GM12878 (cell line): Measurements from ENCODE around the gene MRPL38.

Experiments
- EP300 ChIP-seq, 2 experiments: fragments of 150-350 bp in 1 of 2; IDR thresholded peaks; 2 replicates each; pipeline ENCODE4 v1.6.1; 2011 to 2012; ENCODE audit warnings: low read depth in 2 of 2, low read length in 2 of 2, borderline replicate concordance in 1 of 2, improper control_type of control experiment in 1 of 2, inconsistent platforms in 1 of 2; ENCODE audit not compliant: control insufficient read depth in 1 of 2
- RUNX3 ChIP-seq: IDR thresholded peaks from 2 replicates; pipeline ENCODE4 v1.6.1; 2012; ENCODE audit warnings: low read length, inconsistent platforms

DNA sequence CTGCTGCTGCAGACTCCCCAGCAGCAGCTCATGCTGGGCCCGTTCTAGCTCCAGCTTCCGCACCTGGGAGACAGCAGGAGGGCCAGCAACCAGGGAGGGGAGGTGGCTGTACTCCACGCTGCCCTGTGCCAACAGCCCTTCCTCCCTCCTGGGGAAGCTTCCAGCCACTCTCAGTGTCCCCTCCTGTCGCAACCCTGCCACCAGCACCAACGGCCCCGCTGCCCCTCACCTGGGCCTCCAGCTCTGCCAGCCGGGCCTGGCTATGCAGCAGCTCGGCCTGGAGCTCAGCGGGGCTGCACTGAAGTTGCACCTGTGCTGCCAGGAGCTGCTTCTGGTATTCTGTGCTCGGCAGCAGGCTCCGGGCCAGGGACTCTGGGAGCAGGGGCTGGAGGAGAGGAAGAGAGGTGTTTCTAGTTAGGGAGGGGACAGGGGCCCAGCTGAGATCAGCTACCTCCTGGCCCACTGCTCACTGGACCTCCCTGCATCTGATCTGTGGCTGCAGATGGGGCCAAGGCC, 15.4 kb upstream of the MRPL38 start:
- no peak for TF ChIP-seq EP300 (IDR thresholded peaks at IDR 0.05; ENCODE audit: borderline replicate concordance in 1 of 2, control insufficient read depth in 1 of 2, low read depth in 2 of 2, low read length in 2 of 2)
- TF ChIP-seq RUNX3: no peak
